Activated gamma-delta T cell treated with Interleukin-2 at 50 U/mL for 16 hours (primary cell): Measurements from ENCODE around the gene MSX2.

Experiments
- DNase-seq: peaks from one replicate; pipeline ENCODE4 v3.0.0-alpha.2; 2020

The MSX2 gene

DNA sequence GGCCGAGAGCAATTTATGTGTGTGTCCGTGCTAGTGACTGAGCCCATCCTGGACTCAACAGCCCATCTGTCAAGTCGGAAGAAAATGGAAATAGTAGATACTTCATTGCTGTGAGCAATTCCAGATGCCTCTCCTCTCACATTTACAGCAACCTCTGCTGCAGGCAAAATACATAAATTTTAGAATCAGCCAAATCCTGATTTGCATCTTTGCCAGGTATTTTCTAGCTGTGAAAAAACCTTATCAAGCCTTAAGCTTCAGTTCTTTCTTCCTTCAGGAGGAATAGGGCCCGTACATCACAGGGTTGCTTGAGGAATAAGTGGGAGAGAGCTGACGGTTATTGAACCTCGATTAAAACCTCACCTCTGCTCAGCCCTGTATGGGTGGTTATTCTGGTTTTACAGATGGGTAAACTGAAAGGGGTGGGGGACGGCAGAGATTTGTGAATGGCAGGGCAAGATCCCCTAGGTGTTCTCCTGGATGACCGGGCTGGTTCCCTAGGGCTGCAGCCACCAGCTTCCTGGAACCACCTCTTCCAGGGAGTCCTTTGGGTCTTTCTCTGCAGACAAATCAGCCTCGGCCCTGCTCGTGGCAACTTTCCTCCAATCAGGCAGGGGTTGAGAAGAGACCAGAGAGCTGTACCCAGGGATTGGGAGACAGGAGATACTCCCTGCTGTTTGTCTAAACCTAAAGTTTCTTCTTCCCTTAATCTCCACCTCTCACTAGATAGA, 5.3 kb upstream of the MSX2 start:
- DNase-seq = no peak

DNA sequence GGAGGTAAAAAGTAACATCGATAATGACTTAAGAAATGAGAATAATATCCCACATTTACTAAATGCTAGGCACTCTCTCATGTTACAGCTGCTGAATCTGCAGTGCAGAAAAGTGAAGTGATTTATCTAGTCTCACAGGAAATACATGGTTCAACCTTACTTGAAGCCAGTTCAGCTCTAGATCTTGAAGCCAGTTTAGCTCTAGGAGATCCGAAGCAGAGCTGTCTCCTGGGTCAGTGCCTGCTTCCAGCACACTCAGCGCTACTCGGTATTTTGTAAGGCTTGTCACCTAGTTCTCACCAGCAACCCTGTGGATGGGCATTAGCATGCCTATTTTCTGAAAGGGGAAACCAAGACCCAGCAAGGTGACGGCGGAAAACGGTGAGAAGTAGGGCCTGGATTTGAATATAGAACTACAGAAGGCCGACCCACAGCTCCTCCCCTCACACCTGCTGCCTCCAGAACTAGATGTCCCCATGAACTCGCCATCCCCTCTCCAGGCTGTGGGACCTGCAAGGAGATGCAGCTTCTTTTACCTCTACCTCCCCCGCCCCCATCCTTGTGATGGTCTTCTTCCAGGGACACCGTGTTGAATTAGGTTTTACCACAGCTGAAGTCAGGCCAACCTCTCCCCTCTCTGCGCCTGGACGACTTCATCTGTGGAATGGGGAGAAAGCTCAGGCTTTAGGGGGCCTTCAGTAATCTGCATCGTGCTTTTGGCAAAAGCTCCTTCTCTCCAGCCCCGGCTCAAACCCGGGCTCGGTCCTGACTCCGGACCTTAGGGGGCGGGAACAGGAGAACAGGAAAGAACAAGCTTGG, 4.4 kb upstream of the MSX2 start:
- no peak for DNase-seq

DNA sequence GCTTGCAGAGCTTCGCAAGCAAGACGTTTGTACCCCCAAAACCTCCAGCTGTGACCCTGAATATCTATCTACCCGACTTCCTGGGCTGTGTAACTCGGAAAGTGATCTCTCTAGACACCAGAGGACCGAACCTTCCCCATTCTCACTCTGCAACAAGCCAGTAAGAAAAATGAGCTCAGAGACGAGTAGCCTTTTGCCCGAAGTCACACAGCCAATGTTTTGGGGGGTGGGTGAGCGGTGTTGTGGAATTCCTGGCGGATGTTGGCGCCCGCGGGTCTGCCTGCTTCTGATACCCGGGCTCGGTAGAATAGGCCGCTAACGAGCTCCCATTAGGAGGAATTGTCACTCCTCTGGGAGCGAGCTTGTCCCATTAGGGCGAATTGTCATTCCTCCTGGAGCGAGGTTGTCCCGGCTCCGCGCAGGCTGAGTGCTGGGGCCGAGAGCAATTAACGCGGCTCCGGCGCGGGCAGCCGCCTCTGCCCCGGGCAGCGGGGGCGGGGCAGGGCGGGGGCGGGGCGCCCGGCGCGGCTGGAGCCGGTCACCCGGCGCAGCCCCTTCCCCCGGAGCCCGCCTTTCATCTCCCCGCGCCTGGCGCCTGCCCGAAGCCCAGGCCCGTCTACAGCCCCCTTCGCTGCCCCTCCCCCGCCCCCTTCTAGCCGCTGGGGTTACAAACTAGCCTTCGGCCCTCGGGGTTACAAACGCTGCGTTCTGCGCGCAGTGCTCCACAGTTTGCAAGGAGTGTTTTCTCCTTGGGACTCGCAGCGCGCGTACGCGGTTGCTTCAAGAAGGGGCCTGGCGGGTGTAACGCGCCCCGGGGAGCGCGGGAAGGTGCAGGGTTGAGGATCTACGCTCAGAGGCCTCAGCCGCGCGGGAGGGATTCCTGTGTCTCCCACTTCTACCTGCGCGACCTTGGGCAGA, 3.5 kb upstream of the MSX2 start:
- no peak for DNase-seq

DNA sequence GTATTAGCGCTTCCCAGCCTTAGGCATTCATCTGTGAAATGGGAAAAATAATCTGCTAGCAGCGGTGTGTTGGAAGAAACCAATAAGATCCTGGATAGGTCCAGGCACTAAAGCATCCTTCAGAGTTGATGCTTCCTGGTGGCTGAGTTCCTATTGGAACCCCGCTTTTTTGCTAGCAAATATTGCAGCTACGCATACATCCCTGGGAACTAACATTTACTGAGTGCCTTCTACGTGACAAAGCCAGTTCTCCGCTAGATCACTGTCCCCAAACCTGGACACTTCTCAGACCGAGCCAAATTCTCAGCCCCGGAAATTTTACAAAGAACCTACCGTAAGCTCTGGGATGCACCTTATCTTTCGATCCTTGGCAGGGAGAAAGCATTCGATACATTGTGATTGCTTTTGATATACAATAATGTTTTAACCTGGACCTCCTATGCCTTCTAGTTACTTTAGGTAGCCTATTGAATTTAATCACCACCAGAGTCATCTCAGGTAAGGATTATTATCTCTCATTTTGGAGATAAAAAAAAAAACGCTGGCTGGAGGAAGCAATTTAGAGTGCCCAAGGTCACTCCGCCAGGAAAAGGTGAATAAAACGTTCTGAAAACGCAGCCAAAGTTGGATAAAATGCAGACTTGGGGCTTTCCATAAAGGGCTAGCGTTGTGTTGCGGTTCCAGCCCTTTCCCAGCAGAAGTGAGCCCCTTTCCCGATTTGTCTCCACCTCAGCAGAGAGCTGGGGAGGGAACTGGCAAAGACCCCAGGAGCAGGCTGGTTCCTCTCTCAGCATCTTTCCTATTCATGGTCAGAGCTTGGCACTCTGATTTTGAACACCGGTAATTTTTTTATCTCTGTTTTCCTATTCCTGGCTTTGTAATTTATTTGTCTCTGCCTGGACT, 2.6 kb upstream of the MSX2 start:
- no peak for DNase-seq

DNA sequence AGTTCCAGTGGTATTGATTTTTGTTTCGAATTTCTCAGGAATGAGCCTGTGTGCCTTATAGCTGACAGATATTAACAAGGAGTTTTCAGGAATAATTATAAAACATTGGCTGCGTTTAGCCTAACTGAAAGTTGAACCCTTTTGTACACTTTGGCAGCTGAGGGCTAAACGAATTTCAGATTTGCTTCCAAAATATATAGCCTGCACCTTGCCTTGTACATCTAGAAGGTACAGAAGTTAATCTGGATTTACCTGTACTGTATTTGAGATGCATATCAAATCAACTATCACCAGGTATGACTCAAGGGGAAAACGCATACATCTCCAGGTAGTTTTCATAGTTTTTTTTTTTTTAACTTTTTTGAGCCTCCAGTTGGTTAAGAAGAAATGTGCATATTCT, 1.9 kb upstream of the MSX2 start:
- DNase-seq = no peak

DNA sequence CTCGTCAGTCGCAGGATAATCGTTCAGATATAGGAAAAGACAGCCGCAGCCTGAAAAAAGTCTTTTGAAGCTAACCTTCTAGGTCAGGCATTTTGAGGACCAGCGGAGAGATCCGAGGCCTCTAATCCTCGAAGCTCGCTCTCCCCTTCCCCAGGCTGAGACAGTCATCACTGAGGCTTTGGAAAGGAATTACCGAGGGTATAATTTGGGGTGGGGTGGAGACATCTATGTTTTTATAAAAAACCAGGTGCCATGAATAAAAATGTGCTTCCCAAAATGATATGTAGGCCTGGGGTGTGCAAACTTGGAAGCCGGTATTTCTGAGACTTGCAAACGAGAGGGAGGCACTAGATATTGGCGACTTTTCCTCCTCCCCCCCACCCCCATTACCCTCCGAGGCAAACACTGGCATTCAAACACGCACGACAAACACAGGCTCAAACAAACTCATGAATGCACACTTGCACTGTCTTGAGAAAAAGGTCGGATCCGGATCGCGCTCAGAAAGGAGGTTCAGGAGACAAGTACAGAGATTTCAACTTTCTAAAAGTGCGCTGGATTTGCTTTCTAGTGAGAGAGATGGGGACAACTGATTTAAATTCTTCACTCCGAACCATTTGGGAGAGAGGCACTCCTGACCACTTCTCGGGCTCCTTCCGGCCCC, 935 bp upstream of the MSX2 start:
- no peak for DNase-seq

DNA sequence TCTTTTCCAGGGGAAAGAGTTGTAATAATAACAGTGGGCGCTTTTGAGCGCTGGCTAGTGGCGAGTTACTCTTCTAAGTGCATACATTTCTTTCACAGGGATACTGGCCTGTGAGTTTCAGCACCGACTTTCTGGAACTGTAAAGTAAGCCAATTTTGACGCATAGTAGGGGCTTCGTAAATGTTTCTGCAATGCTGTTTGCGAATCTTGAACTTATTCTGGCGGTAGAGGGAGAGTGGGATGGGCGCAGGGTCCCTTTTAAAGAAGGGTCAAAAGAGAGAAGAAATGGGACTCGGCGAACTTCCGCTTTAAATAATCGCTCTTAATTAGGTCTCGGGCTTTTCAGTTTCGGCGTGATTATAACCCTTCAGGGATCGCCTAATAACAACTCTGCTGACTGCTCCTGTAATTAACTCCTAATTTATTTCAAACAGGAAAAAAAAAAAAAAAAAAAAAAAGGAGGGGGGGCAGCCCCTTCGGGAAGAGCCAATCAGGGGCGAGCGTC, 351 bp upstream of the MSX2 start:
- no peak for DNase-seq

DNA sequence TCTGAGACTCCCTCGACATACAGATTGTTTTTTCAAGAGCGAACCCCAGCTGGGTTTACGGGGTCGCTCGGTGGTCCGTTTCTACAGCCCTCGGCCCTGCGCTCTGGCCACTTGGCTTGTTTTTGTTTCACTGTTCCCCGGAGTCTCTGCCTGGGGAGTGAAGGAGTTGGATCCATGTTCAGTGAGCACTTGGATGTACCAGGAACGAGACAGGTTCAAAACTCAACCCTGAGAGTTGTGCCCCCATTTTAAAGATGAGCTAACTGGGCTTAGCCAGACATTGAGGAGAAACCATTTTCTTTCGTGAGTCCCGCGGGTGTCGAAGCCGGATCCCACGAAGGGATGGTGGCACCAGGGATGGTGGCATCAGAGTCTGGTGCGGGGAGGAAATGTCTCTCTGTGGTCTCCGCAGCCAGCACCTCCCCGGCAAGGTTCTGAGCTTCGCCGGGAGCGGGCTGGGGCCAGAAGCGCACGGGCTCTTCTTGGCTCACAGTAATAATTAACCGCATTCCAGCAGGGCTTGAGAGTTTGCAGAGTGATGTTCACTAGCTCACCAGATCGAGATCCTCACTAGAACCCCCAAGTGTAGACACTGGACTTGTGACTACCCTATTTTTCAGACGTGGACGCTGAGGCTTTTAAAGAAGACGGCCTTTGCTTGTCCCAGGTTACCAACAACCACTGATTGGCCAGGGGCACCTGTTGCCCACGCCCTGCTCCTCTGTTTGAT, 1.0 kb downstream of the MSX2 start:
- DNase-seq = no peak

DNA sequence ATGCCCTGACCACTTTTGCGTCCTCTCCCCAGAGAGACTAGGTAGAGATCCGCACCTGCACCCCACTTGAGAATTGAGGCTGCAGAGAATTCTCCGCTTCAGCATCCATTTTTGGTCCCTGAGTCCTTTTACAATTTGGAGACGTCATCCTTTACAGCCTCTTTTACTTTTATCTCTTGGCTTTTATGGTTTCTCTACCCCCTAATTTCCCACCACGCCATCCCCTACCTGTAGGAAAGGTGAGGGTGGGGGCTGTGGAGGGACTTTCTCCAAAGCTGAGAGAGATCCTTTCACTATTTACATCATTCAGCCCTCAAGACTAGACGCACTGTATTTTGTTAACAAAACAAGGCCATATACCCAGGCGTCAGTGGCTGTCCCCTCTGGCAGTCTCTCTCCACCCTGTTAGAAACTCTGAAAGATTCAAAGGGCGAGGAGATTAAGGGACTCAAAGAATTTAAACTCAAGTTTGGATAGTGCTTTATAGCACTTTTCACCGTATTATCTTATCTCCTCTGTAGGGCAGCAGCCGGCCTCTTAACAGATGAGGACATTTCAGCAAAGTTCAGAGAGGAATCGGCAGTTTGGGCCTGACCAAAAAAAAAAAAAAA, 1.7 kb downstream of the MSX2 start:
- DNase-seq = no peak

DNA sequence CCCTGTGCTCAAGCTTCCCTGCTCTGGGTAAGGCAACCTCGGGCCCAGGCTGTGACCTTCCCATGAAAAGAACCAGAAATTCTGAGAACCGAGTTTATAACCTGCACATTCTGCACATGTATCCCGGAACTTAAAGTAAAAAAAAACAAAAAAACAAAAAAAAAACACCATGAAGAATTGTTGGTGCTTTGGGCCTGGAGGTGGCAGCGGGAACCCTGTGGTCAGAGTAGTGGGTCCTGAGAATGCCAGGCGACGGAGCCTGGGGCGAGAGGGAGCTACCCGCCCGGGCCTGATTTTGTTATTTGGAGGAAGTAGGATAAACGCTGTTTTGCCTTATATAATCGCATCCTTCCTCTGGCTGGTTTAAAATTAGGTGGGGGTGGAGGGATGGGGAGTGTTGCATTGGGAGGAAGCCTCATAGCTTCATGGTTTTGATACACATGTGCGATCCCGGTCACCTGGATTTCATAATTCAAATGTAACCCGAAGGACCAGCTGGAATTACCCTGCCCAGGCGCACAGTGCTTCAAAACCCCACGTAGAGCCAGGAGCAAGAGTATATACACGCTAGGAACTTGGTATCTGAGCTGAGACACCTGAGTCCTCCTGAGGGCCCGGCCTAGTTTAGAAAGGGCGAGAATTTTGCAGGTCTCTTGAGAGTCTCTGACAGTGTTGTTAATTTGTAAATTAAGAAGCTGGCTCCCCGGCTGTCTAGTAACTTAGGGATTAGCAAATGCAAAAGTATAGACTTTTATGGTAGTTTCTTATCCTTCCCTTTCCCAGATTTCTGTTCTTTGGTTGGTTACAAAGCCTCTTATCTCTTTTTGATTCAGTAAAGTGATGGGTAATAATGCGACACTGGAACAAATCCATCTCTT, 2.8 kb downstream of the MSX2 start:
- DNase-seq = no peak

DNA sequence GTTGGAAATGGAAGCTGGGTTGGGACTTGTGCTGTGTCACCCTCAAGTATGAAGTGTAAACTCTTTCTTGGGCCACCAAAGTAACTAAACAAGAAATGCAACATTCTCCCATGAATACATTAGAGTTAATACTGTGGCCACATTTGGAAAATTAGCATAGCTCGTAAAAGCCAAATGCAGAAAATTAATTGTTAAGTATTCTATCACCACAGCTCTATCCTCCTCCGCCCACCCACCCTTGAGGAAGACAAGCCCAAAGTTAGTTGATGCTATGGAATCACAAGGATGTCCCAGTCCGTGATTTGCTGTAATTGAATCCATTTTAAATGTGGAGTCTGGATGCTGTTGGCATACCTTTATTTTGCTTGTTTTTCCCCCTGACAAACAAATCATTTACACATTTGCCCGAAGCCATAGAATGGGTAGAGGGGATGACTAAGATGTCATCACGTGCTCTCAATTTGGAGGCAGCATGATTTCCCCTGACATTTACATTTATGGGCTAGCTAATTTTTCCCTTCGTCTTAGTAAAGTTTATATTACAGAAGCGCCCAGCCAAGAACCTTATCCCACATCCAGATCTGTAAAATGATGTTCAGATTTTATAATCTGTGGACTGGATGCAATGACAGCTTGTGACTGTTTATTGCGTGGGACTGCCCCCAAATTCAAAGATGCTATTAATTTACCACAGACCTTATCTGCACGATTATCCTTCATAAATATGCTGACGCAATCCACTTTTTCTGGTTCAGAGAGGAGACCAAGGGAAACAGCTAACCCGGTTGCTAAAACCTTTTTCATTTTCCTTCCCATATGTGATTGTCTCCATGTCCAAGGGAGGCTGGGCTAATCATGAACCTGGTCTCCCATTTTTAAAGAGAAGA, 3.7 kb downstream of the MSX2 start:
- no peak for DNase-seq

DNA sequence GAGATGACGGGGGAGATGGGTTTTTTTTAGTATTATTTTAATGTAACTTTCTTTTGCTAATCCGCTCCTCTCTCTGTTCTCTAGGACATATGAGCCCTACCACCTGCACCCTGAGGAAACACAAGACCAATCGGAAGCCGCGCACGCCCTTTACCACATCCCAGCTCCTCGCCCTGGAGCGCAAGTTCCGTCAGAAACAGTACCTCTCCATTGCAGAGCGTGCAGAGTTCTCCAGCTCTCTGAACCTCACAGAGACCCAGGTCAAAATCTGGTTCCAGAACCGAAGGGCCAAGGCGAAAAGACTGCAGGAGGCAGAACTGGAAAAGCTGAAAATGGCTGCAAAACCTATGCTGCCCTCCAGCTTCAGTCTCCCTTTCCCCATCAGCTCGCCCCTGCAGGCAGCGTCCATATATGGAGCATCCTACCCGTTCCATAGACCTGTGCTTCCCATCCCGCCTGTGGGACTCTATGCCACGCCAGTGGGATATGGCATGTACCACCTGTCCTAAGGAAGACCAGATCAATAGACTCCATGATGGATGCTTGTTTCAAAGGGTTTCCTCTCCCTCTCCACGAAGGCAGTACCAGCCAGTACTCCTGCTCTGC, 4.8 kb downstream of the MSX2 start:
- DNase-seq = no peak

DNA sequence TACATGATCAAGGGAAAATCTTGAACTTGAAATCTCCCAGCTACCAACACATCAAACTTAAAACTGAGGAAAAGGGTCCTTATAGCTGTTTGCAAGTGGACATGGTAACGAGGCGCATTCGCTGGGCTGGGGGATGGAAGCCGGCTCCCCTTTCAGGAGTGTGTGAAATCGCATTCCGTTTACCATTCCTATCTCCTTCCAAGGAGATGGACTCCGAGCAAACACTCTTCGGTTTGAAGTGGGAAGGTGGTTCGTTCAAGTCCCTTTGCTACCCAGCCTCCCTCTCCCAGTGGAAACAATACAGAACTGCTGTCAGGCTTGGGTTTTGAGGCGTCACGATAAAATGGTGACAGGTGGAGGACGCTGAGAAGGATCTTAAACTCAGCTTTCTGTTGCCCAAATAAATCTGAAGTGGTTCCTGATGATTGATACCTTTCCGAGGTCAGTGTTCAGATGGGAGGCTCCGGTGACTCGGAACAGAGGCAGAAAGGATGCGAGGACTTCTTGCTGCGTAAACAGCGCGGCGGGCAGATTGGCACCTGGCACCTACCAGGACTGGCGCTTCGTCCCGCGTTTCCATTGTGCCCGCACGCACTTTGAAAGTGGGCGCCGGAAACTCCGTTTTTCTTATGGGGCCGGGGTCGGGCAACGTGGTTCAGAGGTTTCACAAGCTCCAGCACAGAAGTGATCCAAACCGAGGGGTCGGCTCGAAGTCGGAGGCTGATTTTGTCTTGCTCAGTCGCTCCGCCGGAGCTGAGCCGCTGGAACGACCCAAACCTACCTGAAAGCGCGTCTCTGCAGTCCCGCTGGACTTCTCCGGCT, 7.0 kb downstream of the MSX2 start:
- no peak for DNase-seq

DNA sequence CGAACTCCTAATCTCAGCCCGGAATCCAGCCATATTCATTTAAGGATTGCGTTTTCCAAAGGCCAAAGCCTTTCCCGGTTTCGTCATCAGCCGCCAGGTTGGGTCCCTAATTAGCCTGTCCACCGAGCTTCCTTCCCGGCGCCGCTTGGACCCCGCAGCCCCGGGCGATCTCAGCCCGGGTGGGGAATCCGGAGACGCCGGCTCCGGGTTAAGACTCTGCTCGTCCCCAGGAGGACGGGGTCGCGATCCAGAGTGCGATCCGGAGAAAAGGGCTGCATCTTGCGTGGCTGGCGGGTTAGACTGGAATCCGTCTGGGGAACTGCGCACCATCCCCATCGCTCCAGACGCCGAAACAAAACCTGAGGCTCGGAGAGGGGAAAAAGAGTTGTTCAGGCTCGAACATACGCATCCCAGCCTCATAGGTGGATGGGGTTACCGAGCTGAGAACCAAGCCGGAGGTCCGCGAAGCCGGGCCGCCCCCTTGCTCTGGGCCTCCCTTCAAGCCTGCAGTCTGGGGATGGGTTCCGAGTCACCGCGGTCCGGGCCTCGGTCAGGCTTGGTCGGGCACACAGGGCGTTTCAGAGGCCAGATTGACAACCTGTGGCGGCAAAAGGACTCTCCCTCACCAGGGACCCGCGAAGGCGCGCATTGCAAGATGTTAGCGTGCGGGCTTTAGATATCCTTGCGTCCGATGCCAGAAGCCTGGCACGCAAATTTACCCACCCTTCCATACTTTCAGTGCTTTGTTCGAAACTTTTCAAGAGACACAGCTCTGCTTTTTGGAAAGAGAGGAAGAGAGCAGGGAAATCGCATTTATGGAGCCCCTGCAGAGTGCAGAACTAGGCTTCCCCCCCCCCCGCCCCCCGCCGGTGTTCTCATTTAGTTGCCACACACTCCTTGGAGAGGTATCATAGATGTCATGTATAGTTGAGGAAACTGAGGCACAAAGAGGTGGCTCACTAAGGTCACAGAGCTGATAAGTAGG, 7.9 kb downstream of the MSX2 start:
- DNase-seq = no peak

DNA sequence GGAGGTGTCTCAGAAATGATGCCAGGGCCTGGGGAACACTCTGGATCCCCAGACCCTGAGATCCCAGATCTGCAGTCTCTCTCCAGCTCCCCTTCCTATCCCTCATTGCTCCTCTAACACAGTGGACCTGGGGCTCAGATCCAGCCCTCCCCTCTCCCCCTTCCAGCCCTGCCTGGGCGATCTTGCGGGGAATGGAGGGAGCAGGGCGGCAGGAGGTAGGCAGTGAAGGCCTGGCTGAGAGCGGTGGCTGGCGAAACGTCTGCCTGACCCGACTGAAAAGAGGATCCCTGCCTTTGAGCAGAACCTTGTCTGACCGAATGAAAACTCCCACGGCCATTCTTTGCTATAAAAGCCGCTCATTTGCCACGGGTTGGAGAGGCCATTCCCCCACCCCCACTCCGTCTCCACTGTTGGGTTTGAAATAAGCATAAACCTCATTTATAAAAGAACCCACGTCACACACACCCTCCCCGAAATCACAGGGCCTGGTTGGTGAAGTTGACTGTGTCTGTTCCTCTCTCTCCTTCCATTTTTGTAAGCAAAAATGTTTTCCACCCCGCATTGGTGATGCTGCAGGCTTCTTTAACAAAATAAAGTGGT, 8.8 kb downstream of the MSX2 start:
- DNase-seq = no peak
